Measurements from ENCODE around the gene BASP1.

BASP1 gene

DNA sequence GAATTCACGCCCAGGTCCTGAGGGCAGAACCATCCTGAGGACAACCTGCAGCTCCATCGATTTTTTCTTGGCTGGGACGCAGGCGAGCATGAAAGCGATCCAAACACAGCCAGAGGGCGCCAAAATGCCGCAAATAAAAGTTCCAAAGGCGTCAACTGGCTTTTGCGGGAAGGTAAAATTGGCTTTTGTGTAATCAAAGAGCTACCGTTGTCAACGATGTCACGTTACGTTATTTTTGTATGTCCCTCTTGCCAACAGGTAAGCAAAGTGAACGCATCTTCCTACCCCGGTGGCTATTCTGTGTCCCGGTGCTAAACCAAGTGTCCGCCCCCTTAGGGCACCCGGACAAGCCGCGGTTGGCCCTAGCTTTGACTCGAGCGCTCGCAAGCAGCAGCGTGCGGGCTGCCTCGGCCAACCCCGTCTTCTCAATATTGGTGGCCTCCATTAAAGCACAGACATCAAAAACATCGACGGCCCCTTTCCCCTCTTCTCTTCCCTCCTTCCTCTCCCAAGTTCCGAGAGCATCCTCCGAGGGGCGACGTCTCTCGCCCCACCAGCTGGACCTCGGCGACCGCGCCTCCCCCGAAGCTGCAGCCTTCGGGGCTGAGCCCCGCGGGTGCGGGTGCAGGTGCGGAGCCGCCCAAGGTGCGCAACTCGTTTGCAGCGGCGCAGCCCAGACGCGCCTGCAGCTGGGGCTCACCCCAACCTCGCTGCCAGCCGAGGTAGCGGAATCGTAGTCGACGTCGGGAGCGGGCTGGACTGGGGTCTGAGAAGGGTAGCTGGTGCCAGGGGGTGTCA is 1.1 kb upstream of the BASP1 start:
- TF ChIP-seq, protein P1, sequence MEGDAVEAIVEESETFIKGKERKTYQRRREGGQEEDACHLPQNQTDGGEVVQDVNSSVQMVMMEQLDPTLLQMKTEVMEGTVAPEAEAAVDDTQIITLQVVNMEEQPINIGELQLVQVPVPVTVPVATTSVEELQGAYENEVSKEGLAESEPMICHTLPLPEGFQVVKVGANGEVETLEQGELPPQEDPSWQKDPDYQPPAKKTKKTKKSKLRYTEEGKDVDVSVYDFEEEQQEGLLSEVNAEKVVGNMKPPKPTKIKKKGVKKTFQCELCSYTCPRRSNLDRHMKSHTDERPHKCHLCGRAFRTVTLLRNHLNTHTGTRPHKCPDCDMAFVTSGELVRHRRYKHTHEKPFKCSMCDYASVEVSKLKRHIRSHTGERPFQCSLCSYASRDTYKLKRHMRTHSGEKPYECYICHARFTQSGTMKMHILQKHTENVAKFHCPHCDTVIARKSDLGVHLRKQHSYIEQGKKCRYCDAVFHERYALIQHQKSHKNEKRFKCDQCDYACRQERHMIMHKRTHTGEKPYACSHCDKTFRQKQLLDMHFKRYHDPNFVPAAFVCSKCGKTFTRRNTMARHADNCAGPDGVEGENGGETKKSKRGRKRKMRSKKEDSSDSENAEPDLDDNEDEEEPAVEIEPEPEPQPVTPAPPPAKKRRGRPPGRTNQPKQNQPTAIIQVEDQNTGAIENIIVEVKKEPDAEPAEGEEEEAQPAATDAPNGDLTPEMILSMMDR (IDR thresholded peaks at IDR 0.05; ENCODE audit: low read depth, low read length) = peak; percentile 83
- peak overlapping the region; percentile 35 to 86 for H3K4me3 ChIP-seq (replicated peaks in 1 of 2; ENCODE audit: low read depth in 2 of 2, low read length in 2 of 2)
- peak; percentile 83 to 90 for DNase-seq (ENCODE audit: low read depth in 2 of 2)

DNA sequence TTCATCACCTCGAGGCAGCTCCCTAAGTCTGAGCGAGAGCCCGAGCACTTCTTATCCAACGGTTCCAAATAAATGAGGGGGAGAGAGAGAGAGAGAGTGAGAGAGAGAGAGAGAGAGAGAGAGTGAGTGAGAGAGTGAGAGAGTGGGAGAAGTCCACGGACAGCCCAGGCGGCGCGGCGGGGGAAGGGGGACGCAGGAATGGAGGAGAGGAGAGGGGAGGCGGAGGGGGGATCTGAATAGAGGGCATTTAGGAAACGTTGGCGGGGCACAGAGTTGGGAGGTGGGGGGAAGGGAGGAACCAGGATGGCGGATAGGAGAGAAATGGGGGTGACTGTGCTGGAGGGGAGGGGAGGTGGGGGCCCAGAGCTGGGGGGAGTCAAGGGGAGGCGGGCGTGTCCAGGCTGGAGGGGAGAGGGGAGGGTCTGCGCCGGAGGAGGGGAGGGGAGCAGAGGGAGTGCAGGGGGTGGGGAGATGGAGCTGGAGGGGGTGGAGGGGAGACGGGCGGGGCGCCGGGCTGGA is 398 bp upstream of the BASP1 start:
- peak overlapping the region; percentile 35 to 86 for H3K4me3 ChIP-seq (replicated peaks in 1 of 2; ENCODE audit: low read depth in 2 of 2, low read length in 2 of 2)
- TF ChIP-seq, protein P1 (IDR thresholded peaks at IDR 0.05; ENCODE audit: low read depth, low read length) = no peak
- peak; percentile 61 to 73 for DNase-seq (ENCODE audit: low read depth in 2 of 2)

DNA sequence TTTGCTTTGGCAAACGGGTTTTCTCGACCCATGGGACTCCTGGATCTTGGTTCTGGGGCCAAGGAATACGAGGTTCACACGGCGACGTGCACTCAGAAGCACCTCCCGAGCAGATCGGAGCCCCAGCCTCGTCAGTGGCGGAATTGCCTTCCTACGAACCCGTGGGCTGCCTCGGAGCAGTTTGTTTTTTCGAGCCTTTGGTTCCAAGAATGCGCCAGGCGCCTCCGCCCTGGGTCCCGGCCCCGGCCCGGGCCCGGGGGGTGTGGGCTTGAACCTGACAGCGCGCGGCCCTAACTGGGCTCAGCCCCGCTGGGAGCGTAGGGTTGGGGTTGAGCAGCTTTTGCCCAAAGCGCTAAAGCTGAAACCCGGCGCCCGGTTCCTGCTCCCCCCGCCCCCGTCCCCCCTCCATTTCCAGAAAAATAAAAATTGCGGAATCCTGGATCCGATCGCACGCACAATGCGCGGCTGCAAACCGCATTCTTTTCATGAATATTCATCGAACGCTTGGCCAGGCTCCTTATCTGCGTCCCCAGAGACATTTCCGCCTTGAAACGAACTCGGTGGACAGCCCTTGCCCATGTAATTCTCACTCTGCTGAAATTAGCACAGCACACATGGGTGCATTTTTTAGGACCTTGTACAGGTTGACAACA is 1.0 kb downstream of the BASP1 start:
- peak overlapping the region; percentile 86 to 92 for H3K4me3 ChIP-seq (replicated peaks in 1 of 2; ENCODE audit: low read depth in 2 of 2, low read length in 2 of 2)
- TF ChIP-seq, protein P1 (IDR thresholded peaks at IDR 0.05; ENCODE audit: low read depth, low read length) = no peak
- DNase-seq (ENCODE audit: low read depth in 2 of 2) = peak; percentile 82 to 90

DNA sequence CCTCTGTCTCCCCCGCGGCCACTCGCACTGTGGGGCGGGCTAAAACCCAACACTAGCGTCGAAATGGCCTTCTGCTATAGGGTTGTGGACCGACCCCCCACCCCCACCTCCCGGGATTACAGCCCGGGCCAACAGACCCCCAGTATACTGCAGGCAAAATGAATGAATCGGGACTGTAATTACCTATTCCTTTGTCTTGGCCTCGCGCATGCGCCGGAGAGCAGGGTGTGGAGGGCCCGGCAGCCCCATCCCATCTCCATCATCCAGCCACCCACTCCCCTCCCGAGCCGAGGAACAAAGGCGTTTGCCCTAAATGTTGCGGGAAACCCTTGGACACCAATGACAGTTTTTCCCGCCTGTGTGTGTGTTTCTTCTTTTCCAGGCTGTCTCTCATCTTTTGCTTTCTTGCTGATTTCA is 1.6 kb downstream of the BASP1 start:
- DNase-seq (ENCODE audit: low read depth in 2 of 2) = peak; percentile 33 to 40
- TF ChIP-seq, protein P1 (IDR thresholded peaks at IDR 0.05; ENCODE audit: low read depth, low read length) = no peak
- peak overlapping the region; percentile 86 to 92 for H3K4me3 ChIP-seq (replicated peaks in 1 of 2; ENCODE audit: low read depth in 2 of 2, low read length in 2 of 2)

DNA sequence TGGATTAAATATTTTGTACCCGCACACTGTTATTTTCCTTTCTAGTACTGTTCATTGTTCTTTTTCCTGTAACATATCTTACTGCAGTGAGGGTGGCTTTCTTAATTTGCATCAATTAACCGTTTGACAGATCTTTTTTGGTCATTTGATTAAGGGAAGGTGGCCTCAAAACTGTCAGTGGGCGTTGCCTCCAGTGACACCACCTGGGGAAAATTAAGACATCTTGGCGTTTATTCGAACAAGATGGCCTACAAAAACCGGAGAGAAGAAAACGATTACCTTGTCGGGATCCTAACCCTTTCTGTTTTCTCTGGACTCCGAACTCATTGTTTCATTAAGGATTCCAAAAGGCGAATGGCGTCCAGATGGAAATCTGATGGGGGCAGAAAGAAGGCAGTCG is 2.0 kb downstream of the BASP1 start:
- DNase-seq (ENCODE audit: low read depth in 2 of 2) = no peak
- H3K4me3 ChIP-seq (replicated peaks in 1 of 2; ENCODE audit: low read depth in 2 of 2, low read length in 2 of 2) = peak overlapping the region; percentile 86 to 92
- TF ChIP-seq, protein P1 (IDR thresholded peaks at IDR 0.05; ENCODE audit: low read depth, low read length) = no peak

DNA sequence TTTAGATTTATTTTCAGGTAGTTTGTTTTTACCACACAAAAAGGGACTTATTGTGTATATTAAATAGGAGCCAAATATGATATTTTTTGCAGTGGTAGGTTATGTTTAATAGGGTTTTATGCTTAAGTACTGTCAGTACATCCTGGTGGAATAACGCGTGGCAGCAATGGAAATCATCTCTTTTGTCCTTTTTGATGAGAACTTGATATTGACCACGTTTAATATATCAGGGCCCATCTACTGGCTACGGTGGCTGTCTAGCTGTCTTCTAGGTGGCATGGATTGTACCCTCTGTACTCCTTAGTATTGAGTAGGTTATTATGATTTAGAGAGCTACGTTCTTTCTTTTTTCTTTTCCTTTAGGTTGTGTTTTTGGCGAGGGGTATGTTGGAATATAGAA is 2.6 kb downstream of the BASP1 start:
- TF ChIP-seq, protein P1 (IDR thresholded peaks at IDR 0.05; ENCODE audit: low read depth, low read length) = no peak
- H3K4me3 ChIP-seq (replicated peaks in 1 of 2; ENCODE audit: low read depth in 2 of 2, low read length in 2 of 2) = no peak overlapping the region
- no peak for DNase-seq (ENCODE audit: low read depth in 2 of 2)

All from cardiac fibroblast (primary cell).